ENCODE results near the gene SESN1.

Gene SESN1

DNA sequence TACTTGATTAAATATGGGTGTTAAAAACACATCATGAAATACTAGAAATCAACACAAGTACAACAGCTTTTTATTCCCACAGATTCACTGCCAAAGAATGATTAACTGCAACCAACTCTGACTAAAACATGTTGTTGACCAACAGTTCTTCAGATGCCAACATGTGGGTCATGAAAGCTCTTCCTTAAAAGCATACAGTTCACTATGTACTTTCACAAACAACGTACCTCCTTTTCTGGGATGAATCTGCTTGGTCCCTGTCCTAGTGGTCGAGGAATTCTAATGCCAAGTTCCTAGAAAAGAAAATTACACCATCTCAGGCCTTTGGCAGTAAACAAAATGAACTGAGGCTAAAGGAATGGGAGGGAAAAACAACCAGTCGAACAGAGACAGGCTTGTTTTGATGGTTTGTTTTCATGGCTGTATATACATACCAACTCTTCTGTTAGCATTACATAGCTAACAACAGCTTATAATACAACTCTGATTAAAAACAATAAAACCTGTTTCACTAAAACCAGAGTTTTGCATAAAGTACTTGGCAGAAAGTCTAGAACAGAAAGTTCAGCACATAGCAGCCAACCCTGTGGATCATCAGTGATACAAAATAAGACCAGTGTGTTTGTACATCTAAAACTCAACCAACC lies 92.5 kb downstream of the SESN1 start:
- TF ChIP-seq, protein P1, sequence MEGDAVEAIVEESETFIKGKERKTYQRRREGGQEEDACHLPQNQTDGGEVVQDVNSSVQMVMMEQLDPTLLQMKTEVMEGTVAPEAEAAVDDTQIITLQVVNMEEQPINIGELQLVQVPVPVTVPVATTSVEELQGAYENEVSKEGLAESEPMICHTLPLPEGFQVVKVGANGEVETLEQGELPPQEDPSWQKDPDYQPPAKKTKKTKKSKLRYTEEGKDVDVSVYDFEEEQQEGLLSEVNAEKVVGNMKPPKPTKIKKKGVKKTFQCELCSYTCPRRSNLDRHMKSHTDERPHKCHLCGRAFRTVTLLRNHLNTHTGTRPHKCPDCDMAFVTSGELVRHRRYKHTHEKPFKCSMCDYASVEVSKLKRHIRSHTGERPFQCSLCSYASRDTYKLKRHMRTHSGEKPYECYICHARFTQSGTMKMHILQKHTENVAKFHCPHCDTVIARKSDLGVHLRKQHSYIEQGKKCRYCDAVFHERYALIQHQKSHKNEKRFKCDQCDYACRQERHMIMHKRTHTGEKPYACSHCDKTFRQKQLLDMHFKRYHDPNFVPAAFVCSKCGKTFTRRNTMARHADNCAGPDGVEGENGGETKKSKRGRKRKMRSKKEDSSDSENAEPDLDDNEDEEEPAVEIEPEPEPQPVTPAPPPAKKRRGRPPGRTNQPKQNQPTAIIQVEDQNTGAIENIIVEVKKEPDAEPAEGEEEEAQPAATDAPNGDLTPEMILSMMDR (conservative IDR thresholded peaks at IDR 0.05; ENCODE audit: low read length), result no peak
- DNase-seq (ENCODE audit: low read depth), result peak; percentile 85
- no peak overlapping the region for H3K4me3 ChIP-seq (ENCODE audit: low read length)

DNA sequence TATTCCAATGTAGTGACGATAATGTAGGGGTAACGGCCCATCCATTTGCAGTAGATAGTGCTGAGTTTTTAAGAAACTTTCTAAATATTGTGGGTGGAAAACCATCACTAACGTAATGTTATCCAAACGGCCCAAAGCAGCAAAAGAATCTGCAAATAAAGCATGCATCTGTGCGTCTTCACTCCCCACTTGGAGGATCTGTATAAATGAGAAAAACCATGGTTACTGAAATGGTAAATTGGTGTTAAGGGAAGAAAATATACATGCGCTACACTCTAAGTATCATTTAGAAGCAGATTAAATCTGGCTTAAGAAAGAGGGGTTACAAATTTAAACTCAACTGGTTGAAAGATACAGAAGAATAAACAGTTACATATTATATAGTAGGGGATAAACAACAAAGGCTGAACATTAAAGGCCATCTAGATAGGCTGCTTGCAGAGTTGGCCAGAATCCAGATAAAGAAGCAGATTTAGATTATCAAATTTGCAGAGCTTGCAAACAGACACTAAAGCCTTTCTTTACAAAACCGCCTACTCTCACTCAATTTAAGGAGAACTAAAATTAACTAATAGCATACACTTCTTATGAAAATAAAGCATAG lies 93.3 kb downstream of the SESN1 start:
- no peak overlapping the region for H3K4me3 ChIP-seq (ENCODE audit: low read length)
- DNase-seq (ENCODE audit: low read depth), result no peak
- TF ChIP-seq, protein P1 (conservative IDR thresholded peaks at IDR 0.05; ENCODE audit: low read length), result no peak

DNA sequence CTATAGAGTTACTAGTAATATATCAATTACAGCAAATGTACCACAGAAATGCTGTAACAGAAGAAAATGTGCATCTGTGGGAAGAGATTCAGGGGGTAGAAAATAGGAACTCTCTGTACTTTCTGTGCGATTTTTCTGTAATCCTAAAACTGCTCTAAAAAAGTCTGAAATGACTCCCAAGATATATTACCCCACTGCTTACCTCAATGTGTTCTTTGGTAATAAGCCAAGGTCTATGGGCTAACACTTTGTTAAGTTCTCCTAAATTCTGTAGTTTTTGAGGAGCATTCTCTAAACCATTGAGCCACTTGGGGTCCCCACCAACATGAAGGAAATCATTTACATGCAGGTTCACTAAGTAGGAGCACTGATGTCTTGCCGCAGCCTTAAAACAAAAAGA lies 94.4 kb downstream of the SESN1 start:
- no peak overlapping the region for H3K4me3 ChIP-seq (ENCODE audit: low read length)
- TF ChIP-seq, protein P1 (conservative IDR thresholded peaks at IDR 0.05; ENCODE audit: low read length), result no peak
- no peak for DNase-seq (ENCODE audit: low read depth)

DNA sequence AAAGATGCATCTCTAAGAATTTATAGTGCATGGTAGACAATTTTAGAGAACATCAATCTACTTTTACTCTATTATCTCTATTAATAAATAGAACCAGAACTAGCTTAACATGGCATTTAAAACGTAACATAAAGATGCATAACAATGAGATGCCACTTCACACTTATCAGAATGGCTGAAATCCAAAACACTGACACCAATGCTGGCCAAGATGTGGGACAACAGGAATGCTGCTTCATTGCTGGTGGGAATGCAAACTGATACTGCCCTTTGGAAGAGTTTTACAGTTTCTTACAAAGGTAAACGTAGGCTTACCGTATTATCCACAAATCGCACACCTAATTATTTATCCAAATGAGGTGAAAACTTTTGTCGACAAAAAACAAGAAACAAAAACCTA lies 95.2 kb downstream of the SESN1 start:
- H3K4me3 ChIP-seq (ENCODE audit: low read length), result no peak overlapping the region
- TF ChIP-seq, protein P1 (conservative IDR thresholded peaks at IDR 0.05; ENCODE audit: low read length), result no peak
- no peak for DNase-seq (ENCODE audit: low read depth)

DNA sequence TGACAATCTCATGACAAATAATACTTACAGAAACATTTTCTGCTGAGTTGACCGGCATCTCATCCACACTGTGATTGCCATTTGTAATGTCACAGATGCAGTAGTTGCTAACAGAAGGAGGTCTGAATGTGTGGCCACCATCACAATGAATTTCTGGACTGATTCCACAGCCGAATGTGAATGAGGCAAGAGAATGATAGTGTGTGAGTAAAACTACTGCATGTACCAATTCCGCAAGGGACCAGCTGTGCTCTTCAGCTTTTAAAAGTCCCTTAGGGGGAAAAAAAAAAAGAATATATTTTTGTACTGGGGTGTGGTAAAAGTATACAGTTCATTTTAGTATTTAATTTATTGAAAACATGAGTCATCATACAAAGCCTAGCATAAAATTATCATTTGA lies 96.2 kb downstream of the SESN1 start:
- no peak overlapping the region for H3K4me3 ChIP-seq (ENCODE audit: low read length)
- no peak for DNase-seq (ENCODE audit: low read depth)
- TF ChIP-seq, protein P1 (conservative IDR thresholded peaks at IDR 0.05; ENCODE audit: low read length), result no peak

DNA sequence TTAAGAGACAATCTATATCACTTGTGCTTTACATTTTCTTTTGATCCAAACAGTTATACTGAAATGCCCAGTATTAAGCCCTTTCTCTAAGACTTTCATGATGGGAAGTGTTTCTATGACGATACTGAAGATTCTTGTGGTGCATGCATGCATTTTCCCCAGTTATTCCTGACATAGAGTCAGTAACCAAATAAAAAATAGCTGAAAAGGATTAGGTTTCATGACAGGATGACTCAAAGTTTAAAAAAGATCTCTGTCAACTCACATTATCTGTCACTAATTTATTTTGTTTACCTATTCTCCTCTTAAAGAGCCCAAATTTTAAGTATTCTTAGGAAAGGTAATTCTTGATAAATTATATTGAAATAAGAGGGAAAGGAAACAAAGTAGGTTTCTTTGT lies 98.4 kb downstream of the SESN1 start:
- no peak overlapping the region for H3K4me3 ChIP-seq (ENCODE audit: low read length)
- TF ChIP-seq, protein P1 (conservative IDR thresholded peaks at IDR 0.05; ENCODE audit: low read length), result no peak
- DNase-seq (ENCODE audit: low read depth), result no peak

DNA sequence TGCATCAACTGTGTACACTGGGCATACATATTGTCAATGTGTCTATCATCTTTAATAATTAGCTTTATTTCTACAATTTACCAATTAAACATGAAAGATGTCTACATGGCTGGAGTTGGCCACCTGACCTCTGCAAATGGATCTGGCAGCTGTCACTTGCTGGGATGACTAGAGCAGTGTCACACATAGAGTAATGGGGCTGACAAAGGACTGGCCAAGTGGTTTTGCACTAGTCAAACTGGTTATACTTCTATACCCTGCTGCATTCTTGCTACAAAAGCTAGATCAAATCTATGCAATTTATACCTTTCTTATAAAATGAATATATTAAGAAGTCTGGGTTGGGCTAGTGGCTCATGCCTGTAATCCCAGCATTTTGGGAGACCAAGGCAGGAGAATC lies 99.3 kb downstream of the SESN1 start:
- DNase-seq (ENCODE audit: low read depth), result no peak
- TF ChIP-seq, protein P1 (conservative IDR thresholded peaks at IDR 0.05; ENCODE audit: low read length), result no peak
- no peak overlapping the region for H3K4me3 ChIP-seq (ENCODE audit: low read length)
